MM.1S (cell line): Measurements from ENCODE around the gene NDUFA8.

Experiments used
- DNase-seq: peaks from one replicate; pipeline ENCODE4 v3.0.0-alpha.2; 2015
- H2AFZ ChIP-seq: fragments of 300-600 bp; sonication (generic); 2 replicates; pipeline ENCODE4 v1.6.0; 2016; ENCODE audit warnings: antibody characterized with exemption, low read length
- H3F3A ChIP-seq: fragments of 300-600 bp; sonication (generic); 2 replicates; pipeline ENCODE4 v1.6.1; 2016; ENCODE audit warnings: mild to moderate bottlenecking, antibody characterized with exemption, low read length, moderate library complexity, mixed read lengths; ENCODE audit not compliant: insufficient read depth
- H3K27ac ChIP-seq: fragments of 300-600 bp; sonication (generic); 2 replicates; pipeline ENCODE4 v1.5.1; 2016; ENCODE audit warnings: mild to moderate bottlenecking, low read length
- H3K27me3 ChIP-seq: fragments of 300-600 bp; sonication (generic); replicated peaks from 2 replicates; pipeline ENCODE4 v1.6.0; 2016; ENCODE audit warnings: low read length; ENCODE audit not compliant: insufficient read depth
- H3K36me3 ChIP-seq: fragments of 300-600 bp; sonication (generic); replicated peaks from 2 replicates; pipeline ENCODE4 v1.6.1; 2016; ENCODE audit warnings: mild to moderate bottlenecking, low read length, mixed read lengths; ENCODE audit not compliant: insufficient read depth
- H3K4me1 ChIP-seq: fragments of 300-600 bp; sonication (generic); 2 replicates; pipeline ENCODE4 v1.6.1; 2016; ENCODE audit warnings: low read length, mixed read lengths
- H3K4me2 ChIP-seq: fragments of 300-600 bp; sonication (generic); 2 replicates; pipeline ENCODE4 v1.6.0; 2016; ENCODE audit warnings: low read depth, low read length
- H3K4me3 ChIP-seq: fragments of 300-600 bp; sonication (generic); 2 replicates; pipeline ENCODE4 v1.5.1; 2016; ENCODE audit warnings: low read length, mixed read lengths
- H3K79me2 ChIP-seq: fragments of 300-600 bp; sonication (generic); 2 replicates; pipeline ENCODE4 v1.6.1; 2016; ENCODE audit warnings: mixed run types, low read length, mixed read lengths
- H3K9ac ChIP-seq: fragments of 300-600 bp; sonication (generic); 2 replicates; pipeline ENCODE4 v1.6.1; 2016; ENCODE audit warnings: low read length, mixed read lengths
- H3K9me2 ChIP-seq: fragments of 300-600 bp; sonication (generic); replicated peaks from 2 replicates; pipeline ENCODE4 v1.6.1; 2016; ENCODE audit warnings: mild to moderate bottlenecking, low read length, mixed read lengths; ENCODE audit not compliant: insufficient read depth
- H3K9me3 ChIP-seq: fragments of 300-600 bp; sonication (generic); replicated peaks from 2 replicates; pipeline ENCODE4 v1.6.1; 2016; ENCODE audit warnings: mild to moderate bottlenecking, low read length, mixed read lengths; ENCODE audit not compliant: insufficient read depth
- H4K20me1 ChIP-seq: fragments of 300-600 bp; sonication (generic); 2 replicates; pipeline ENCODE4 v1.6.1; 2016; ENCODE audit warnings: mild to moderate bottlenecking, low read length, moderate library complexity, mixed read lengths; ENCODE audit not compliant: insufficient read depth
- EZH2 ChIP-seq: fragments of 300-600 bp; sonication (generic); optimal IDR thresholded peaks from 2 replicates; pipeline ENCODE3; 2017; ENCODE audit warnings: low read depth, mild to moderate bottlenecking, antibody characterized with exemption, low read length, mixed read lengths
- EZH2phosphoT487 ChIP-seq: fragments of 300-600 bp; sonication (generic); IDR thresholded peaks from 2 replicates; pipeline ENCODE4 v1.6.1; 2018; ENCODE audit warnings: antibody characterized with exemption, low read length
- TF ChIP-seq, protein P1 (sequence below): fragments of 300-600 bp; sonication (generic); IDR thresholded peaks from 2 replicates; pipeline ENCODE4 v1.5.1; 2016; ENCODE audit warnings: antibody characterized with exemption, low read length, mixed read lengths

The NDUFA8 gene

DNA sequence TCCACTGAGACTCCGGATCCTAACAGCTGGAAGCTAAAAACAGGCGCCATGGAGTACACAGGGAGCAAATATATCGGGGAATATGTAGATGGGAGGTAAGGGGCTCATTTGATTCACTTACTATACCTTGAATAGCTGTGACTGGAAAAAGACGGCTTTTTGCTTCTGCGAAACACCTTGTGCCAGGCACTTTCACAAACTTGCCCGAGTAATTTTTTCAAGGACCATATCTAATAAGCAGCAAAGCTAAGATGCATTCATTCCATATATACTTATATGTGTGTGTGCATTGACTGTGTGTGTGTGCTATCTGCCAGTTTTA lies 307 bp upstream of the NDUFA8 start:
- Histone ChIP-seq H2AFZ (peak overlapping the region; percentile 68), H3K79me2 (peaks cover 42% of the 10 kb centered on the region), H3K4me3 (peak overlapping the region; percentile 80), H3K9ac (peak overlapping the region; percentile 4; the same call in 1 of the 2 replicates), H3K27ac (no peak overlapping the region), H3K27me3 (0 out of 2 replicates have a peak, but pooled peaks cover 6% of the 10 kb centered on the region), H3K36me3 (no peaks in the 10 kb centered on the region), H4K20me1 (0 out of 2 replicates have a peak, but pooled peaks cover 8% of the 10 kb centered on the region), H3F3A (no peaks in the 10 kb centered on the region), H3K9me3 (no peaks in the 10 kb centered on the region), H3K4me2 (peak overlapping the region; percentile 57), H3K9me2 (no peaks in the 10 kb centered on the region), H3K4me1 (no peaks in the 10 kb centered on the region)
- TF ChIP-seq, protein P1, sequence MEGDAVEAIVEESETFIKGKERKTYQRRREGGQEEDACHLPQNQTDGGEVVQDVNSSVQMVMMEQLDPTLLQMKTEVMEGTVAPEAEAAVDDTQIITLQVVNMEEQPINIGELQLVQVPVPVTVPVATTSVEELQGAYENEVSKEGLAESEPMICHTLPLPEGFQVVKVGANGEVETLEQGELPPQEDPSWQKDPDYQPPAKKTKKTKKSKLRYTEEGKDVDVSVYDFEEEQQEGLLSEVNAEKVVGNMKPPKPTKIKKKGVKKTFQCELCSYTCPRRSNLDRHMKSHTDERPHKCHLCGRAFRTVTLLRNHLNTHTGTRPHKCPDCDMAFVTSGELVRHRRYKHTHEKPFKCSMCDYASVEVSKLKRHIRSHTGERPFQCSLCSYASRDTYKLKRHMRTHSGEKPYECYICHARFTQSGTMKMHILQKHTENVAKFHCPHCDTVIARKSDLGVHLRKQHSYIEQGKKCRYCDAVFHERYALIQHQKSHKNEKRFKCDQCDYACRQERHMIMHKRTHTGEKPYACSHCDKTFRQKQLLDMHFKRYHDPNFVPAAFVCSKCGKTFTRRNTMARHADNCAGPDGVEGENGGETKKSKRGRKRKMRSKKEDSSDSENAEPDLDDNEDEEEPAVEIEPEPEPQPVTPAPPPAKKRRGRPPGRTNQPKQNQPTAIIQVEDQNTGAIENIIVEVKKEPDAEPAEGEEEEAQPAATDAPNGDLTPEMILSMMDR: no peak
- no peak for TF ChIP-seq EZH2
- DNase-seq: no peak

DNA sequence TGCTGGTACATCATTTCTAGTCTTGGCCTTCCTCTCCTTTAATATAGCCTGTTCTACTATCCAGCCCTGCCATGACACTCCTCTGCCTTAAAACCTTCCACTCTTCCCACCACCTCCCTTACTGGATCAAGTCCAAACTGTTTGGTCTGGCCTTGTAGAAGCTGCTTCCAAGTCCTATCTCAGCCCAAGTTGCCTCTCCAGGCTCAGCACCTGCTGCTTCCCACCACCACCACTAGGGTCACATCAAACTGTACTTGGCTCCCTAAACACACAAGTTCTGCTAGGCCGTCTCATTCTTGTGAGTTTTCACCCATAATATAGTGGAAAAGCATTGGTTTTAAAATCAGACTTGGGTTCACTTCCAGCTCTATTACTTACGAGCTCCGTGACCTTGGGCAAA lies 1.4 kb downstream of the NDUFA8 start:
- Histone ChIP-seq H3K4me3 (no peak overlapping the region), H3K9me3 (no peaks in the 10 kb centered on the region), H3K9me2 (no peaks in the 10 kb centered on the region), H3K9ac (no peak overlapping the region), H3K36me3 (no peaks in the 10 kb centered on the region), H3K4me1 (no peaks in the 10 kb centered on the region), H2AFZ (no peak overlapping the region), H4K20me1 (0 out of 2 replicates have a peak, but pooled peaks cover 8% of the 10 kb centered on the region), H3K27ac (no peak overlapping the region), H3K79me2 (peaks cover 58% of the 10 kb centered on the region), H3F3A (no peaks in the 10 kb centered on the region), H3K27me3 (0 out of 2 replicates have a peak, but pooled peaks cover 3% of the 10 kb centered on the region), H3K4me2 (no peak overlapping the region; the same call in 1 of the 2 replicates)
- TF ChIP-seq, protein P1: peak; percentile 57
- TF ChIP-seq EZH2: no peak
- peak; percentile 49 for DNase-seq

DNA sequence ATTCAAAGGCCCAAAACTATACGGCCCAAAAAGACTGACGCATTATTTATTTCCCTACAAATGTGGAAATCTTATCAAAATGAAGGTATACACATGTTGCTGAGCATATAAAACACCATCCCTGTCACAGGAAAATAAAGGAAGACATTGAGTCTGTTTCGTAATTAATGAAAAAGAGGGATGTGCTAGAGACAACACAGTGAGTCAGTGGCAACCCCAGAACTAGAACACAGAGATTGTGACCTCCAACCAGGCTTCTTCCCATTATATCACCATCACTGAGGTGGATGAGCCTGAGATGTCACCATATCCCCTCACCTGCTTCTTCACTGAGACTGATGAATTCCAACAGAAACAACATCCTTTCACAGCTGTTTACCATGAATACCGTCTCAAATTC lies 3.8 kb downstream of the NDUFA8 start:
- Histone ChIP-seq H2AFZ (no peak overlapping the region), H3K9ac (no peak overlapping the region), H3K27ac (no peak overlapping the region), H3K9me2 (no peaks in the 10 kb centered on the region), H3K79me2 (peaks cover 72% of the 10 kb centered on the region), H4K20me1 (0 out of 2 replicates have a peak, but pooled peaks cover 8% of the 10 kb centered on the region), H3K4me3 (no peak overlapping the region), H3K27me3 (0 out of 2 replicates have a peak, but pooled peaks cover 3% of the 10 kb centered on the region), H3K4me2 (no peak overlapping the region), H3F3A (no peaks in the 10 kb centered on the region), H3K4me1 (no peaks in the 10 kb centered on the region), H3K36me3 (no peaks in the 10 kb centered on the region), H3K9me3 (no peaks in the 10 kb centered on the region)
- no peak for DNase-seq
- TF ChIP-seq, protein P1: no peak
- TF ChIP-seq EZH2 (no peak), EZH2phosphoT487 (no peak)
